K562 treated with DMSO at 1 percent for 12 hours (cell line): ENCODE data around the gene CFAP251. TPM values are rescaled to one million over a fixed set of nuclear protein-coding genes. Genes with fewer than 3 reads are reported as not detected.

Source experiments
- total RNA-seq: library from RNA; unstranded; fragments of 300-600 nt; gene quantifications from 2 replicates; pipeline ENCODE4 v1.2.3, GENCODE V29; 2022; ENCODE audit not compliant: insufficient read depth

CFAP251 gene
- total RNA-seq: 10.1 and 18.1 TPM in 2 replicates

GRCh38 chr12:121917950-121918678 lies at the start of gene CFAP251:
CFAP251 (plus strand) TSS chr12:121918592; CDS start chr12:121921306, 2,714 bp downstream.

GRCh38 chr12:121888478-121889273 lies 29.7 kb upstream of the CFAP251 start, which contains the start of gene PSMD9:
PSMD9 (plus strand) TSS chr12:121888790; CDS start chr12:121888857, 67 bp downstream.

GRCh38 chr12:122021822-122022392 lies 103.5 kb downstream of the CFAP251 start, which contains the start of gene BCL7A:
BCL7A (plus strand) TSS chr12:122021884; CDS start chr12:122022092, 208 bp downstream.

Other genes starting within 250 kb of the CFAP251 start
- gene MORN3, start 248.9 kb upstream of the CFAP251 start, total RNA-seq: 0.56 TPM in 1 of 2 replicates, not detected in the other
- gene TMEM120B, start 205.8 kb upstream of the CFAP251 start, total RNA-seq: 5.4 and 11.5 TPM in 2 replicates
- gene RHOF, start 124.9 kb upstream of the CFAP251 start, total RNA-seq: 1.3 and 2.9 TPM in 2 replicates
- 1.5 and 10.0 TPM in 2 replicates for gene SETD1B, start 114.6 kb upstream of the CFAP251 start, total RNA-seq
- gene HPD, start 59.7 kb upstream of the CFAP251 start, total RNA-seq: not detected in 2 replicates
- gene PSMD9, start 29.8 kb upstream of the CFAP251 start, total RNA-seq: 97.3 and 113 TPM in 2 replicates
- 8.0 and 22.2 TPM in 2 replicates for gene BCL7A, start 103.3 kb downstream of the CFAP251 start, total RNA-seq
- 12.7 and 43.3 TPM in 2 replicates for gene MLXIP, start 160.2 kb downstream of the CFAP251 start, total RNA-seq